ENCODE measurements around the gene PTX3.

GRCh38 chr3:157404381-157404780, 32.3 kb upstream of the PTX3 start:
- TF ChIP-seq JUND (IDR thresholded peaks at IDR 0.05): no peak
- TF ChIP-seq EGR1 (IDR thresholded peaks at IDR 0.05; ENCODE audit: low read depth in 2 of 2): no peak
- no peak for TF ChIP-seq CTCF (IDR thresholded peaks at IDR 0.05; ENCODE audit: low read depth, low read length, missing input control)
- TF ChIP-seq ATF3 (IDR thresholded peaks at IDR 0.05): no peak
- no peak for TF ChIP-seq RAD21 (IDR thresholded peaks at IDR 0.05)
- TF ChIP-seq HNF4G (IDR thresholded peaks at IDR 0.05): no peak
